OCI-LY7 (cell line): ENCODE data around the gene CMPK1. TPM values are rescaled to one million over a fixed set of nuclear protein-coding genes. Genes with fewer than 3 reads are reported as not detected.
A peak's percentile ranks its signal among the peaks of the same experiment; 100 is the strongest.

Experiments used
- BruUV-seq: library from RNA; stranded (reverse); fragments of 400-500 nt; replicated peaks from 2 replicates; lab custom pipeline; 2021; lab: Mats Ljungman, UMichigan
- CTCF ChIA-PET: fragments of 300-600 bp; sonication (Branson Sonifier 250); formaldehyde crosslinking; loops from one replicate; lab custom pipeline; 2022; ENCODE audit warnings: antibody characterized with exemption; ENCODE audit not compliant: unreplicated experiment; lab: Charles Lee
- POLR2A ChIA-PET: fragments of 300-600 bp; sonication (Branson Sonifier 250); formaldehyde crosslinking; loops from one replicate; lab custom pipeline; 2022; ENCODE audit warnings: antibody characterized with exemption; lab: Charles Lee
- DNase-seq: peaks from one replicate; pipeline ENCODE4 v3.0.0-alpha.2; 2015; ENCODE audit warnings: low spot score
- H2AFZ ChIP-seq: fragments of 200-600 bp; sonication (generic), shearing (Covaris generic); 2 replicates; pipeline ENCODE4 v1.6.1; 2014; ENCODE audit warnings: mild to moderate bottlenecking, antibody characterized with exemption, low read length, moderate library complexity
- H3K27ac ChIP-seq: fragments of 200-600 bp; sonication (generic); 2 replicates; pipeline ENCODE4 v1.5.1; 2014; ENCODE audit warnings: mixed run types, low read depth, mild to moderate bottlenecking, moderate library complexity, low read length, inconsistent platforms; ENCODE audit not compliant: poor library complexity, severe bottlenecking
- H3K36me3 ChIP-seq: fragments of 200-600 bp; sonication (generic); 2 replicates; pipeline ENCODE4 v1.6.1; 2014; ENCODE audit warnings: mild to moderate bottlenecking, antibody characterized with exemption, low read length, moderate library complexity, mixed read lengths; ENCODE audit not compliant: insufficient read depth
- H3K4me1 ChIP-seq: fragments of 200-600 bp; sonication (generic); 2 replicates; pipeline ENCODE4 v1.5.1; 2014; ENCODE audit warnings: mild to moderate bottlenecking, low read length; ENCODE audit not compliant: insufficient read depth, poor library complexity, severe bottlenecking
- H3K4me2 ChIP-seq: fragments of 200-600 bp; sonication (generic); 2 replicates; pipeline ENCODE4 v1.6.1; 2014; ENCODE audit warnings: mild to moderate bottlenecking, low read length
- H3K4me3 ChIP-seq: fragments of 200-600 bp; sonication (generic); 2 replicates; pipeline ENCODE4 v1.5.1; 2014; ENCODE audit warnings: mild to moderate bottlenecking, low read depth, low read length; ENCODE audit not compliant: poor library complexity, severe bottlenecking
- H3K79me2 ChIP-seq: fragments of 200-600 bp; sonication (generic); 2 replicates; pipeline ENCODE4 v1.6.1; 2016; ENCODE audit warnings: low read depth, mild to moderate bottlenecking, low read length, moderate library complexity, mixed read lengths; ENCODE audit not compliant: insufficient read depth
- H3K9me2 ChIP-seq: fragments of 200-600 bp; sonication (generic); 2 replicates; pipeline ENCODE4 v1.6.1; 2016; ENCODE audit warnings: mild to moderate bottlenecking, low read length, mixed read lengths; ENCODE audit not compliant: insufficient read depth
- H3K9me3 ChIP-seq: fragments of 200-600 bp; sonication (generic); 2 replicates; pipeline ENCODE4 v1.6.1; 2014; ENCODE audit warnings: mild to moderate bottlenecking, mixed run types, low read length, mixed read lengths
- H4K20me1 ChIP-seq: fragments of 200-600 bp; sonication (generic); 2 replicates; pipeline ENCODE4 v1.6.1; 2014; ENCODE audit warnings: mild to moderate bottlenecking, antibody characterized with exemption, low read length, moderate library complexity, mixed read lengths; ENCODE audit not compliant: insufficient read depth
- CTCF ChIP-seq: fragments of 200-600 bp; sonication (generic); conservative IDR thresholded peaks from 2 replicates; pipeline ENCODE4 v1.5.1; 2014; ENCODE audit warnings: mild to moderate bottlenecking, antibody characterized with exemption, low read length, moderate library complexity, mixed read lengths
- EZH2phosphoT487 ChIP-seq: fragments of 200-600 bp; sonication (generic); IDR thresholded peaks from 2 replicates; pipeline ENCODE4 v1.6.1; 2018; ENCODE audit warnings: low read depth, borderline replicate concordance, mild to moderate bottlenecking, mixed run types, antibody characterized with exemption, low read length, moderate library complexity, mixed read lengths
- intact Hi-C: fragments of 100-400 bp; cut with micrococcal nuclease; formaldehyde crosslinking; loops from one replicate; pipeline ENCODE4 v1.10.0; 2022; ENCODE audit not compliant: unreplicated experiment
- total RNA-seq, 2 experiments: library from RNA; depleted of rRNA in 1 of 2; stranded (reverse); fragments of >200 nt in 1 of 2; shearing (Covaris generic) in 1 of 2; gene quantifications; 2 replicates each; pipeline ENCODE4 v1.2.3, GENCODE V29; 2014 to 2022

The CMPK1 gene
- total RNA-seq, 2 experiments from 2014 or later = 59.2 to 85.8 TPM

DNA sequence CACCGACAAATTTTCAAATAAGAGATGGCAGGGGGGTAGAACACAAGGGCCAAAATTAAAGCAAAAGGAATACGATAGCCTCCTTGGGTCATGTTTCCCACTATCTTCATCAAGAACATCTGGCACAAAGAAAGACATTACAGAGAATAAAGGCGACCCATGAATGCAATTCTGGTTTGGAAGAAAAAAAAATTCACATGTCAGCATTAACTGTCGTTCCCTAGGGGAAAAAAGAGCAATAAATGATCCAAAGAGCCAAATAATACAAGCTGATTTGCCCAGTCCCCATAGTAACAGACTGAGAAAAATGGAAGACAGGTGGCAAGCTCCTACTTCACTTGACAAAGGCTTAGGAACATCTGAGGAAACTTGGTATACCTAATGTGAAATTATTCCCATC is 24.2 kb upstream of the CMPK1 start:
- DNase-seq = no peak
- peaks cover 83% of the 10 kb centered on the region for H3K36me3 ChIP-seq
- TF ChIP-seq EZH2phosphoT487 (no peak), CTCF (no peak)
- intact Hi-C loops = no loop called here
- H3K27ac ChIP-seq = no peak overlapping the region
- no peak overlapping the region for H2AFZ ChIP-seq
- no peaks in the 10 kb centered on the region for H3K9me2 ChIP-seq
- H3K9me3 ChIP-seq = no peaks in the 10 kb centered on the region
- H3K4me2 ChIP-seq = no peak overlapping the region
- H3K79me2 ChIP-seq = peaks cover 72% of the 10 kb centered on the region
- POLR2A ChIA-PET = interaction anchor here (1.4 kb wide), 1 partner anchor 19 kb away, joined by 4 read pairs; no protein-coding TSS in a partner anchor
- peaks cover 12% of the 10 kb centered on the region; the same call in 1 of the 2 replicates for H4K20me1 ChIP-seq
- CTCF ChIA-PET = no interaction called here
- H3K4me1 ChIP-seq = peaks cover 17% of the 10 kb centered on the region
- no TSS peak for BruUV-seq
- H3K4me3 ChIP-seq = no peak overlapping the region

GRCh38 chr1:47313915-47314664 is 19.5 kb upstream of the CMPK1 start, which contains the start of gene STIL:
Gene STIL (minus strand): TSS chr1:47314147. CDS start chr1:47310319, 3,828 bp downstream.
- Histone ChIP-seq H4K20me1 (peaks cover 12% of the 10 kb centered on the region; the same call in 1 of the 2 replicates), H3K9me2 (no peaks in the 10 kb centered on the region), H3K9me3 (no peaks in the 10 kb centered on the region), H3K4me1 (peaks cover 21% of the 10 kb centered on the region), H3K4me3 (peak within 1 kb of the TSS; percentile 97), H2AFZ (peak within 1 kb of the TSS; percentile 89), H3K36me3 (peaks cover 39% of the 10 kb centered on the region), H3K4me2 (peak within 1 kb of the TSS; percentile 80), H3K79me2 (peaks cover 48% of the 10 kb centered on the region), H3K27ac (peak within 1 kb of the TSS; percentile 88)
- intact Hi-C loops = loop anchor here (1.0 to 2.0 kb wide), 2 partner anchors 20 to 123 kb away; no protein-coding TSS in a partner anchor
- BruUV-seq = no TSS peak
- DNase-seq = peak; percentile 100
- ChIA-PET POLR2A (interaction anchor here (0.6 to 2.1 kb wide), 12 partner anchors 9 to 93 kb away, joined by 3 to 17 read pairs (median 4); partner anchors contain the start of gene CMPK1), CTCF (interaction anchor here (0.7 to 1.6 kb wide), 3 partner anchors 10 to 19 kb away, joined by 4 to 7 read pairs (median 5); partner anchors contain the start of gene CMPK1)
- TF ChIP-seq CTCF = no peak
- no peak for TF ChIP-seq EZH2phosphoT487
